IPS-18a (cell line): ENCODE data around the gene POLG.

ENCODE experiments used
- H3K27ac ChIP-seq: one replicate; pipeline ENCODE4 v1.5.1; 2013; ENCODE audit warnings: low read length
- H3K27me3 ChIP-seq: one replicate; pipeline ENCODE4 v1.6.1; 2013; ENCODE audit warnings: mild to moderate bottlenecking, low read length; ENCODE audit not compliant: control insufficient read depth, insufficient read depth
- H3K36me3 ChIP-seq: one replicate; pipeline ENCODE4 v1.6.1; 2013; ENCODE audit warnings: low read depth, low read length; ENCODE audit not compliant: control insufficient read depth
- H3K4me1 ChIP-seq: one replicate; pipeline ENCODE4 v1.6.1; 2013; ENCODE audit warnings: low read depth, low read length; ENCODE audit not compliant: control insufficient read depth
- H3K4me3 ChIP-seq: one replicate; pipeline ENCODE4 v1.5.1; 2013; ENCODE audit warnings: low read length
- H3K9ac ChIP-seq: one replicate; pipeline ENCODE4 v1.6.1; 2013; ENCODE audit warnings: mild to moderate bottlenecking, low read length, moderate library complexity
- H3K9me3 ChIP-seq: one replicate; pipeline ENCODE4 v1.6.1; 2013; ENCODE audit warnings: low read depth, low read length; ENCODE audit not compliant: control insufficient read depth

Gene POLG

GRCh38 chr15:89315375-89315929, 19.2 kb downstream of the POLG start:
- no peak overlapping the region for H3K4me3 ChIP-seq
- H3K9ac ChIP-seq, result no peak overlapping the region
- H3K27ac ChIP-seq, result no peak overlapping the region
- no peaks in the 10 kb centered on the region for H3K9me3 ChIP-seq
- peaks cover 90% of the 10 kb centered on the region for H3K36me3 ChIP-seq
- H3K4me1 ChIP-seq, result no peaks in the 10 kb centered on the region
- H3K27me3 ChIP-seq, result no peaks in the 10 kb centered on the region

GRCh38 chr15:89309993-89310392, 24.6 kb downstream of the POLG start:
- peaks cover 88% of the 10 kb centered on the region for H3K36me3 ChIP-seq
- no peaks in the 10 kb centered on the region for H3K9me3 ChIP-seq
- H3K4me1 ChIP-seq, result no peaks in the 10 kb centered on the region
- H3K27ac ChIP-seq, result no peak overlapping the region
- no peak overlapping the region for H3K9ac ChIP-seq
- H3K4me3 ChIP-seq, result no peak overlapping the region
- H3K27me3 ChIP-seq, result no peaks in the 10 kb centered on the region

- no peak overlapping the region for H3K27ac ChIP-seq
- H3K36me3 ChIP-seq, result peaks cover 87% of the 10 kb centered on the region
- H3K4me1 ChIP-seq, result no peaks in the 10 kb centered on the region
- H3K9ac ChIP-seq, result no peak overlapping the region
- H3K9me3 ChIP-seq, result no peaks in the 10 kb centered on the region
- no peak overlapping the region for H3K4me3 ChIP-seq
- no peaks in the 10 kb centered on the region for H3K27me3 ChIP-seq
These were observed 26.4 kb downstream of the POLG start for GRCh38 chr15:89308236-89308635.

GRCh38 chr15:89307791-89308190, 26.8 kb downstream of the POLG start:
- Histone ChIP-seq H3K27ac (no peak overlapping the region), H3K36me3 (peaks cover 87% of the 10 kb centered on the region), H3K27me3 (no peaks in the 10 kb centered on the region), H3K4me3 (no peak overlapping the region), H3K9ac (no peak overlapping the region), H3K4me1 (no peaks in the 10 kb centered on the region), H3K9me3 (no peaks in the 10 kb centered on the region)

- Histone ChIP-seq H3K4me1 (no peaks in the 10 kb centered on the region), H3K4me3 (no peak overlapping the region), H3K9ac (no peak overlapping the region), H3K27ac (no peak overlapping the region), H3K27me3 (no peaks in the 10 kb centered on the region), H3K9me3 (no peaks in the 10 kb centered on the region), H3K36me3 (peaks cover 84% of the 10 kb centered on the region)
These were observed 27.5 kb downstream of the POLG start for GRCh38 chr15:89307046-89307587.

GRCh38 chr15:89305395-89305794, 29.2 kb downstream of the POLG start:
- Histone ChIP-seq H3K9me3 (no peaks in the 10 kb centered on the region), H3K36me3 (peaks cover 90% of the 10 kb centered on the region), H3K9ac (no peak overlapping the region), H3K4me3 (no peak overlapping the region), H3K27me3 (no peaks in the 10 kb centered on the region), H3K4me1 (no peaks in the 10 kb centered on the region), H3K27ac (no peak overlapping the region)

- Histone ChIP-seq H3K4me1 (no peaks in the 10 kb centered on the region), H3K9me3 (no peaks in the 10 kb centered on the region), H3K9ac (no peak overlapping the region), H3K27me3 (no peaks in the 10 kb centered on the region), H3K27ac (no peak overlapping the region), H3K36me3 (peaks cover 89% of the 10 kb centered on the region), H3K4me3 (no peak overlapping the region)
These were observed 30.6 kb downstream of the POLG start for GRCh38 chr15:89303986-89304385.

- H3K36me3 ChIP-seq, result peaks cover 67% of the 10 kb centered on the region
These were observed 33.1 kb downstream of the POLG start for GRCh38 chr15:89301304-89302089.

GRCh38 chr15:89299896-89300295, 34.7 kb downstream of the POLG start:
- H3K27ac ChIP-seq, result no peak overlapping the region
- no peak overlapping the region for H3K4me3 ChIP-seq
- H3K9ac ChIP-seq, result no peak overlapping the region
- peaks cover 53% of the 10 kb centered on the region for H3K36me3 ChIP-seq
- H3K4me1 ChIP-seq, result no peaks in the 10 kb centered on the region
- no peaks in the 10 kb centered on the region for H3K27me3 ChIP-seq
- H3K9me3 ChIP-seq, result no peaks in the 10 kb centered on the region

More at GRCh38 chr15:89301304-89302089, 33.1 kb downstream of the POLG start:
- H3K27me3 ChIP-seq, result no peaks in the 10 kb centered on the region
- H3K4me1 ChIP-seq, result no peaks in the 10 kb centered on the region
- no peak overlapping the region for H3K27ac ChIP-seq
- no peak overlapping the region for H3K4me3 ChIP-seq
- H3K9ac ChIP-seq, result no peak overlapping the region
- no peaks in the 10 kb centered on the region for H3K9me3 ChIP-seq

- no peaks in the 10 kb centered on the region for H3K9me3 ChIP-seq
- H3K36me3 ChIP-seq, result peaks cover 65% of the 10 kb centered on the region
- H3K27ac ChIP-seq, result no peak overlapping the region
- H3K9ac ChIP-seq, result no peak overlapping the region
- no peak overlapping the region for H3K4me3 ChIP-seq
- no peaks in the 10 kb centered on the region for H3K27me3 ChIP-seq
- no peaks in the 10 kb centered on the region for H3K4me1 ChIP-seq
These were observed 41.6 kb downstream of the POLG start for GRCh38 chr15:89293012-89293411.

- H3K36me3 ChIP-seq, result peaks cover 74% of the 10 kb centered on the region
- no peaks in the 10 kb centered on the region for H3K4me1 ChIP-seq
- H3K27me3 ChIP-seq, result no peaks in the 10 kb centered on the region
- H3K9ac ChIP-seq, result no peak overlapping the region
- no peak overlapping the region for H3K4me3 ChIP-seq
- no peak overlapping the region for H3K27ac ChIP-seq
- H3K9me3 ChIP-seq, result no peaks in the 10 kb centered on the region
These were observed 42.6 kb downstream of the POLG start for GRCh38 chr15:89291934-89292438.
